ENCODE data around the gene MCIDAS. TPM values are rescaled to one million over a fixed set of nuclear protein-coding genes. Genes with fewer than 3 reads are reported as not detected.
A peak's percentile ranks its signal among the peaks of the same experiment; 100 is the strongest.

The MCIDAS gene
- total and polyA plus RNA-seq, 2 of the 8 experiments (the other 6 are each of a cell fraction or from before 2014, with no cell fraction given) = 0.15 TPM; not detected in 1

DNA sequence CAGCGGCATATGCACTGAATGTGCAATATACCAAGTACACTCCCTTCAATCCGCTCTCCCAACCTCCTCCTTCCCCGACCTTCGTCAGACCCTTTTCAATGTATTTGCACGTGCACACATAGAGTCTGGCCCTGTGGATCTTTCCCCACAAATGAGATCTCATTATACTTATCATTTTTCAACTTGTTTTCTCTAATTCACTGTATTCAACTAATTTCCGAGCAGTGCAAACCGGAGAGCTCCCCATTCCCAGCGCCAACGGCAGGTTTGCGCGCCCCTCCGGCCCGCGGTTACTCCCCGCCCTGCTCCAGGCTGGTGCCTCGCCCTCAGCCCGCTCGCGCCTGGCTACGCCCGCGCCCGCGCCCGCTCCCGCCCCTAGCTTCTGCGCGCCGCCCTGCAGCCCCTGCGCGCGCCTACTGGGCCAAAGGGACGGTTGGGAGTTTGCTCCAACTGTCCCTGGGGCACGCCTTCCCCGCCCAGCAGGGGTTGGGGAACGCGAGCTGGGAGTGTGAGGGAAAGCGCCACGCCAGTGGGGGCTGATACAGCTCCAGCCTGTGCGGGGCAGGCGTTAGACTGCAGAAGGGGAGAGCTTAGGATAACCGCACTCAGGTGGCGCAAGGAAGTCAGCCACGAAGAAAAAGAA, 50.8 kb downstream of the MCIDAS start (continued):
- TF ChIP-seq, protein P1, sequence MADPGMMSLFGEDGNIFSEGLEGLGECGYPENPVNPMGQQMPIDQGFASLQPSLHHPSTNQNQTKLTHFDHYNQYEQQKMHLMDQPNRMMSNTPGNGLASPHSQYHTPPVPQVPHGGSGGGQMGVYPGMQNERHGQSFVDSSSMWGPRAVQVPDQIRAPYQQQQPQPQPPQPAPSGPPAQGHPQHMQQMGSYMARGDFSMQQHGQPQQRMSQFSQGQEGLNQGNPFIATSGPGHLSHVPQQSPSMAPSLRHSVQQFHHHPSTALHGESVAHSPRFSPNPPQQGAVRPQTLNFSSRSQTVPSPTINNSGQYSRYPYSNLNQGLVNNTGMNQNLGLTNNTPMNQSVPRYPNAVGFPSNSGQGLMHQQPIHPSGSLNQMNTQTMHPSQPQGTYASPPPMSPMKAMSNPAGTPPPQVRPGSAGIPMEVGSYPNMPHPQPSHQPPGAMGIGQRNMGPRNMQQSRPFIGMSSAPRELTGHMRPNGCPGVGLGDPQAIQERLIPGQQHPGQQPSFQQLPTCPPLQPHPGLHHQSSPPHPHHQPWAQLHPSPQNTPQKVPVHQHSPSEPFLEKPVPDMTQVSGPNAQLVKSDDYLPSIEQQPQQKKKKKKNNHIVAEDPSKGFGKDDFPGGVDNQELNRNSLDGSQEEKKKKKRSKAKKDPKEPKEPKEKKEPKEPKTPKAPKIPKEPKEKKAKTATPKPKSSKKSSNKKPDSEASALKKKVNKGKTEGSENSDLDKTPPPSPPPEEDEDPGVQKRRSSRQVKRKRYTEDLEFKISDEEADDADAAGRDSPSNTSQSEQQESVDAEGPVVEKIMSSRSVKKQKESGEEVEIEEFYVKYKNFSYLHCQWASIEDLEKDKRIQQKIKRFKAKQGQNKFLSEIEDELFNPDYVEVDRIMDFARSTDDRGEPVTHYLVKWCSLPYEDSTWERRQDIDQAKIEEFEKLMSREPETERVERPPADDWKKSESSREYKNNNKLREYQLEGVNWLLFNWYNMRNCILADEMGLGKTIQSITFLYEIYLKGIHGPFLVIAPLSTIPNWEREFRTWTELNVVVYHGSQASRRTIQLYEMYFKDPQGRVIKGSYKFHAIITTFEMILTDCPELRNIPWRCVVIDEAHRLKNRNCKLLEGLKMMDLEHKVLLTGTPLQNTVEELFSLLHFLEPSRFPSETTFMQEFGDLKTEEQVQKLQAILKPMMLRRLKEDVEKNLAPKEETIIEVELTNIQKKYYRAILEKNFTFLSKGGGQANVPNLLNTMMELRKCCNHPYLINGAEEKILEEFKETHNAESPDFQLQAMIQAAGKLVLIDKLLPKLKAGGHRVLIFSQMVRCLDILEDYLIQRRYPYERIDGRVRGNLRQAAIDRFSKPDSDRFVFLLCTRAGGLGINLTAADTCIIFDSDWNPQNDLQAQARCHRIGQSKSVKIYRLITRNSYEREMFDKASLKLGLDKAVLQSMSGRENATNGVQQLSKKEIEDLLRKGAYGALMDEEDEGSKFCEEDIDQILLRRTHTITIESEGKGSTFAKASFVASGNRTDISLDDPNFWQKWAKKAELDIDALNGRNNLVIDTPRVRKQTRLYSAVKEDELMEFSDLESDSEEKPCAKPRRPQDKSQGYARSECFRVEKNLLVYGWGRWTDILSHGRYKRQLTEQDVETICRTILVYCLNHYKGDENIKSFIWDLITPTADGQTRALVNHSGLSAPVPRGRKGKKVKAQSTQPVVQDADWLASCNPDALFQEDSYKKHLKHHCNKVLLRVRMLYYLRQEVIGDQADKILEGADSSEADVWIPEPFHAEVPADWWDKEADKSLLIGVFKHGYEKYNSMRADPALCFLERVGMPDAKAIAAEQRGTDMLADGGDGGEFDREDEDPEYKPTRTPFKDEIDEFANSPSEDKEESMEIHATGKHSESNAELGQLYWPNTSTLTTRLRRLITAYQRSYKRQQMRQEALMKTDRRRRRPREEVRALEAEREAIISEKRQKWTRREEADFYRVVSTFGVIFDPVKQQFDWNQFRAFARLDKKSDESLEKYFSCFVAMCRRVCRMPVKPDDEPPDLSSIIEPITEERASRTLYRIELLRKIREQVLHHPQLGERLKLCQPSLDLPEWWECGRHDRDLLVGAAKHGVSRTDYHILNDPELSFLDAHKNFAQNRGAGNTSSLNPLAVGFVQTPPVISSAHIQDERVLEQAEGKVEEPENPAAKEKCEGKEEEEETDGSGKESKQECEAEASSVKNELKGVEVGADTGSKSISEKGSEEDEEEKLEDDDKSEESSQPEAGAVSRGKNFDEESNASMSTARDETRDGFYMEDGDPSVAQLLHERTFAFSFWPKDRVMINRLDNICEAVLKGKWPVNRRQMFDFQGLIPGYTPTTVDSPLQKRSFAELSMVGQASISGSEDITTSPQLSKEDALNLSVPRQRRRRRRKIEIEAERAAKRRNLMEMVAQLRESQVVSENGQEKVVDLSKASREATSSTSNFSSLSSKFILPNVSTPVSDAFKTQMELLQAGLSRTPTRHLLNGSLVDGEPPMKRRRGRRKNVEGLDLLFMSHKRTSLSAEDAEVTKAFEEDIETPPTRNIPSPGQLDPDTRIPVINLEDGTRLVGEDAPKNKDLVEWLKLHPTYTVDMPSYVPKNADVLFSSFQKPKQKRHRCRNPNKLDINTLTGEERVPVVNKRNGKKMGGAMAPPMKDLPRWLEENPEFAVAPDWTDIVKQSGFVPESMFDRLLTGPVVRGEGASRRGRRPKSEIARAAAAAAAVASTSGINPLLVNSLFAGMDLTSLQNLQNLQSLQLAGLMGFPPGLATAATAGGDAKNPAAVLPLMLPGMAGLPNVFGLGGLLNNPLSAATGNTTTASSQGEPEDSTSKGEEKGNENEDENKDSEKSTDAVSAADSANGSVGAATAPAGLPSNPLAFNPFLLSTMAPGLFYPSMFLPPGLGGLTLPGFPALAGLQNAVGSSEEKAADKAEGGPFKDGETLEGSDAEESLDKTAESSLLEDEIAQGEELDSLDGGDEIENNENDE (IDR thresholded peaks at IDR 0.05; ENCODE audit: insufficient replicate concordance, low read length) = no peak
- TF ChIP-seq EZH2 (IDR thresholded peaks at IDR 0.05; ENCODE audit: low read depth, low read length, severe bottlenecking) = peak; percentile 70
- no peak for TF ChIP-seq SIX5 (IDR thresholded peaks at IDR 0.05; ENCODE audit: low read depth, low read length)
- no peak for TF ChIP-seq CBX8 (IDR thresholded peaks at IDR 0.05; ENCODE audit: borderline replicate concordance, low read depth, low read length)
- TF ChIP-seq POLR2A (IDR thresholded peaks at IDR 0.05; ENCODE audit: control extremely low read depth in 1 of 2, low read depth in 2 of 2, low read length in 2 of 2) = no peak
- TF ChIP-seq HDAC2 (IDR thresholded peaks at IDR 0.05; ENCODE audit: borderline replicate concordance in 1 of 2, low read depth in 2 of 2, low read length in 2 of 2) = no peak
- peak; percentile 88 for TF ChIP-seq CTBP2 (IDR thresholded peaks at IDR 0.05; ENCODE audit: borderline replicate concordance, insufficient read depth, insufficient read length, low read length)
- TF ChIP-seq CHD2 (IDR thresholded peaks at IDR 0.05; ENCODE audit: low read length) = no peak
- 0 out of 2 replicates have a peak, but pooled peaks have one; percentile 13 for TF ChIP-seq BACH1 (IDR thresholded peaks at IDR 0.05; ENCODE audit: low read length)
- peak; percentile 49; the same call in 1 of the 2 replicates for TF ChIP-seq RBBP5 (IDR thresholded peaks at IDR 0.05; ENCODE audit: borderline replicate concordance, low read depth, low read length)

All from H1 (cell line).